OCI-LY7 (cell line): ENCODE data around the gene SLC25A42. TPM values are rescaled to one million over a fixed set of nuclear protein-coding genes. Genes with fewer than 3 reads are reported as not detected.
"Not testable (repeated sequence)": the region's sequence is repeated elsewhere in the genome, so short reads cannot be mapped to it uniquely, and the experiment has no call there.

Experiments used
- BruUV-seq: library from RNA; stranded (reverse); fragments of 400-500 nt; replicated peaks from 2 replicates; lab custom pipeline; 2021; lab: Mats Ljungman, UMichigan
- CTCF ChIA-PET: fragments of 300-600 bp; sonication (Branson Sonifier 250); formaldehyde crosslinking; loops from one replicate; lab custom pipeline; 2022; ENCODE audit warnings: antibody characterized with exemption; ENCODE audit not compliant: unreplicated experiment; lab: Charles Lee
- POLR2A ChIA-PET: fragments of 300-600 bp; sonication (Branson Sonifier 250); formaldehyde crosslinking; loops from one replicate; lab custom pipeline; 2022; ENCODE audit warnings: antibody characterized with exemption; lab: Charles Lee
- DNase-seq: peaks from one replicate; pipeline ENCODE4 v3.0.0-alpha.2; 2015; ENCODE audit warnings: low spot score
- H2AFZ ChIP-seq: fragments of 200-600 bp; sonication (generic), shearing (Covaris generic); 2 replicates; pipeline ENCODE4 v1.6.1; 2014; ENCODE audit warnings: mild to moderate bottlenecking, antibody characterized with exemption, low read length, moderate library complexity
- H3K27ac ChIP-seq: fragments of 200-600 bp; sonication (generic); 2 replicates; pipeline ENCODE4 v1.5.1; 2014; ENCODE audit warnings: mixed run types, low read depth, mild to moderate bottlenecking, moderate library complexity, low read length, inconsistent platforms; ENCODE audit not compliant: poor library complexity, severe bottlenecking
- H3K36me3 ChIP-seq: fragments of 200-600 bp; sonication (generic); 2 replicates; pipeline ENCODE4 v1.6.1; 2014; ENCODE audit warnings: mild to moderate bottlenecking, antibody characterized with exemption, low read length, moderate library complexity, mixed read lengths; ENCODE audit not compliant: insufficient read depth
- H3K4me1 ChIP-seq: fragments of 200-600 bp; sonication (generic); 2 replicates; pipeline ENCODE4 v1.5.1; 2014; ENCODE audit warnings: mild to moderate bottlenecking, low read length; ENCODE audit not compliant: insufficient read depth, poor library complexity, severe bottlenecking
- H3K4me2 ChIP-seq: fragments of 200-600 bp; sonication (generic); 2 replicates; pipeline ENCODE4 v1.6.1; 2014; ENCODE audit warnings: mild to moderate bottlenecking, low read length
- H3K4me3 ChIP-seq: fragments of 200-600 bp; sonication (generic); 2 replicates; pipeline ENCODE4 v1.5.1; 2014; ENCODE audit warnings: mild to moderate bottlenecking, low read depth, low read length; ENCODE audit not compliant: poor library complexity, severe bottlenecking
- H3K79me2 ChIP-seq: fragments of 200-600 bp; sonication (generic); 2 replicates; pipeline ENCODE4 v1.6.1; 2016; ENCODE audit warnings: low read depth, mild to moderate bottlenecking, low read length, moderate library complexity, mixed read lengths; ENCODE audit not compliant: insufficient read depth
- H3K9me2 ChIP-seq: fragments of 200-600 bp; sonication (generic); 2 replicates; pipeline ENCODE4 v1.6.1; 2016; ENCODE audit warnings: mild to moderate bottlenecking, low read length, mixed read lengths; ENCODE audit not compliant: insufficient read depth
- H3K9me3 ChIP-seq: fragments of 200-600 bp; sonication (generic); 2 replicates; pipeline ENCODE4 v1.6.1; 2014; ENCODE audit warnings: mild to moderate bottlenecking, mixed run types, low read length, mixed read lengths
- H4K20me1 ChIP-seq: fragments of 200-600 bp; sonication (generic); 2 replicates; pipeline ENCODE4 v1.6.1; 2014; ENCODE audit warnings: mild to moderate bottlenecking, antibody characterized with exemption, low read length, moderate library complexity, mixed read lengths; ENCODE audit not compliant: insufficient read depth
- CTCF ChIP-seq: fragments of 200-600 bp; sonication (generic); conservative IDR thresholded peaks from 2 replicates; pipeline ENCODE4 v1.5.1; 2014; ENCODE audit warnings: mild to moderate bottlenecking, antibody characterized with exemption, low read length, moderate library complexity, mixed read lengths
- EZH2phosphoT487 ChIP-seq: fragments of 200-600 bp; sonication (generic); IDR thresholded peaks from 2 replicates; pipeline ENCODE4 v1.6.1; 2018; ENCODE audit warnings: low read depth, borderline replicate concordance, mild to moderate bottlenecking, mixed run types, antibody characterized with exemption, low read length, moderate library complexity, mixed read lengths
- intact Hi-C: fragments of 100-400 bp; cut with micrococcal nuclease; formaldehyde crosslinking; loops from one replicate; pipeline ENCODE4 v1.10.0; 2022; ENCODE audit not compliant: unreplicated experiment
- total RNA-seq, 2 experiments: library from RNA; depleted of rRNA in 1 of 2; stranded (reverse); fragments of >200 nt in 1 of 2; shearing (Covaris generic) in 1 of 2; gene quantifications; 2 replicates each; pipeline ENCODE4 v1.2.3, GENCODE V29; 2014 to 2022

SLC25A42 gene
- total RNA-seq, 2 experiments from 2014 or later, result 13.8 to 23.4 TPM

GRCh38 chr19:19098703-19099632 is 35.2 kb downstream of the SLC25A42 start:
- CTCF ChIA-PET, result no interaction called here

DNA sequence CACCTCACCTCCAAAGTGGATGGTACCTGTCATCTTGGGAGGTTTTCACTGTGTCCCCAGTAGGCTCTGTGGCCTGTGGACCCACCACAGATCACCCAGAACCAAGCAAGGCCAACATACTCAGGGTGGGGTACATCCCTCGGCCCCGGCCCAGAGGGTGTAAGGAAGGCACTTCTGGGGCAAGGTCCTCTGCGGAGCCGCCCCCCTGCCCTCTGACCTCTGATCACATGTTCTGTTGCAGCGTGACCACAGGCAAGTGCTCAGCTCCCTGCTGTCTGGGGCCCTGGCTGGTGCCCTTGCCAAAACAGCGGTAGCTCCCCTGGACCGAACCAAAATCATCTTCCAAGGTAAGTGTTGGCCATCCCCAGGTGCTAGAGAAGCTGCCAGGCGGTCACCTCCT is 37.7 kb downstream of the SLC25A42 start:
- BruUV-seq, result no TSS peak
- no peaks in the 10 kb centered on the region for H3K9me3 ChIP-seq
- H3K79me2 ChIP-seq, result no peaks in the 10 kb centered on the region
- POLR2A ChIA-PET, result interaction anchor here (1.3 kb wide), 1 partner anchor 9 kb away, joined by 3 read pairs; no protein-coding TSS in a partner anchor
- 0 out of 2 replicates have a peak, but pooled peaks cover 8% of the 10 kb centered on the region for H3K36me3 ChIP-seq
- no peak for DNase-seq
- H3K27ac ChIP-seq, result no peak overlapping the region
- CTCF ChIA-PET, result no interaction called here
- no peak overlapping the region for H3K4me2 ChIP-seq
- H3K4me3 ChIP-seq, result no peak overlapping the region
- H3K9me2 ChIP-seq, result no peaks in the 10 kb centered on the region
- intact Hi-C loops, result no loop called here
- no peaks in the 10 kb centered on the region for H4K20me1 ChIP-seq
- TF ChIP-seq CTCF (no peak), EZH2phosphoT487 (no peak)
- H3K4me1 ChIP-seq, result peaks cover 16% of the 10 kb centered on the region
- no peak overlapping the region for H2AFZ ChIP-seq

More at GRCh38 chr19:19098703-19099632, 35.2 kb downstream of the SLC25A42 start:
- Histone ChIP-seq H2AFZ (no peak overlapping the region), H3K9me2 (no peaks in the 10 kb centered on the region), H3K79me2 (no peaks in the 10 kb centered on the region), H3K4me1 (no peaks in the 10 kb centered on the region), H3K4me2 (no peak overlapping the region), H4K20me1 (no peaks in the 10 kb centered on the region), H3K9me3 (no peaks in the 10 kb centered on the region), H3K27ac (no peak overlapping the region), H3K36me3 (0 out of 2 replicates have a peak, but pooled peaks cover 8% of the 10 kb centered on the region), H3K4me3 (no peak overlapping the region)
- intact Hi-C loops, result no loop called here
- no peak for DNase-seq
- TF ChIP-seq CTCF (no peak), EZH2phosphoT487 (no peak)
- BruUV-seq, result TSS peak; percentile 41
- POLR2A ChIA-PET, result no interaction called here

- BruUV-seq, H3K4me2 ChIP-seq, CTCF ChIA-PET: not testable (repeated sequence)
Observed at GRCh38 chr19:19102566-19102965, 38.8 kb downstream of the SLC25A42 start.

More at GRCh38 chr19:19102566-19102965, 38.8 kb downstream of the SLC25A42 start:
- H3K9me2 ChIP-seq, H3K4me3 ChIP-seq, H4K20me1 ChIP-seq, H3K27ac ChIP-seq, H2AFZ ChIP-seq, H3K79me2 ChIP-seq, H3K36me3 ChIP-seq, intact Hi-C loops, DNase-seq, H3K9me3 ChIP-seq: not testable (repeated sequence)
- POLR2A ChIA-PET, result interaction anchor here (1.3 kb wide), 1 partner anchor 10 kb away, joined by 3 read pairs; no protein-coding TSS in a partner anchor
- peaks cover 16% of the 10 kb centered on the region for H3K4me1 ChIP-seq
